NCI-H2029 (cell line): Measurements from ENCODE around the gene ZNF438.

Experiments
- DNase-seq: peaks from one replicate; lab custom pipeline; 2025; lab: John Stamatoyannopoulos, UW

Gene ZNF438

GRCh38 chr10:30878920-30879319, 152.7 kb downstream of the ZNF438 start:
- DNase-seq, result no peak

DNA sequence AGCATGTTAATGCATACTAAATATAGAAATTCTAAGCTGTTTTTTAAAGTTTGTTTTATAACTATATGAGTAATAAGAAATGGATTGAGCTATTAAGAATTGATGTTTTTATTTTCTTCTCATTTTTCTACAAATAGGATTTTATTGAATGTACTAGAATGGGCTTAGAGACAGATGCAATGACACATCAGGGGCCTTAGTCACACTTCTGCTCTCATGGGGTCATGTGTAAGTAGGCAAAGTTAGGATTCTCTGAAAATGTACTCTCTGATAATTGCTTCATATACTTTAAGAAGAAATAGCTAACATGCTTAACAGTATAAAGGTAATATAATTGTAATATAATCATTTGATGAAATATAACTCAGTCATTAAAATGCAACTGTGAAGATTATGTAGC, 154.6 kb downstream of the ZNF438 start:
- DNase-seq, result no peak

- DNase-seq, result no peak
Measured at GRCh38 chr10:30873411-30873810, 158.3 kb downstream of the ZNF438 start.

DNA sequence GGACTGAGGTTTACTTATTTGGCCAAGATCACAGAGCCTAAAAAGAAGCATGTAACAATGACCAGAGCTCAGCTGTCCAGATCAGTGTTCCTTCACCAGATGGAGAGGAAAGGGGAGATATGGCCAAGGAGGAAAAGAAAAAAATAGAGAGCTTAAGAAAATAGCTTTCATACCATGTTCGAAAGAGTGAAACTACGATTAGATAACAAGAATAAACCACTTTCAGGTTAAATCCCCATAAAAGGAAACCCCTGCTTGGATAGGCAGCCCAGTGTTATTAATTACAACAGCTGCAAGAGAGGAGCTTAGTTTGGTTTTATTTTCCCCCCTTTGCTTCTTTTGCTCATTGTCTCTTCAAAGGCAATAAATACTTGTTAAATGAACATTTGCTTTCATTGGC, 160.8 kb downstream of the ZNF438 start:
- no peak for DNase-seq

DNA sequence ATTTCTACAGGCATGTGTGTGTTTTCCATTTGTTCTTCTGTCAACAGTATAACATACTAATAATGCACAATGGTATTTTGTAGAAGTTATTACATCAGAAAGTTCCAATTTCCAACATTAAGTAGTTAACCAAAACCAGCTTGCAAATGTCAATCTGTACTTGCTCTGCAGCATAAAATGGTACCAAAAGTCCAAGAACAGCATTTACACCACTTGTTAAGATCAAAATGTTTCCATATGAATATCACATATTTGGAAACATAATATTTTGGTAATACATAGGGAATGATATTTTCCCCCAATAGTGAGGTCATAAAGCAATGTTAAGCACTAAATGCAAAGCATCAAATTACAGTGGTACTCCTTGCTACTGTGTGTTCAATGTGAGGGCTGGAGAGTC, 162.1 kb downstream of the ZNF438 start:
- DNase-seq, result no peak

- DNase-seq, result no peak
Measured at GRCh38 chr10:30868611-30869010, 163.1 kb downstream of the ZNF438 start.

DNA sequence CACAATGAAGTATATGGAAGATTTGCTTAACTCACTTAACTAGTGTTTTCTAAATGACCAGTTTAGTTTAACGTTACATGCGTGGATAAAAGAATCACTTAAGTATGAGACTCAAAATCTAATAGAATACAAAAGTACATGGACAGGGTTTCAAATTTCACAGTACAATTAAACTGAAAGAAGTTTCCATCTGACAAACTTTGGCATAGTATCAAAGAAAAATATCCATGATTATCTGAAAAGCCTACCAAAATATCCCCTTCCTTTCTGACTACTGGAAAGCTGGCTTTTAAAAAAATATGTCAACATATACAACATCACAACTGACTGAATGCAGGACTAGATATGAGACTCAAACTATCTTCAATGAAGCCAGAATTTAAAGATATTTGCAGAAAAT, 164.8 kb downstream of the ZNF438 start:
- no peak for DNase-seq

GRCh38 chr10:30865141-30865926, 166.3 kb downstream of the ZNF438 start:
- no peak for DNase-seq

DNA sequence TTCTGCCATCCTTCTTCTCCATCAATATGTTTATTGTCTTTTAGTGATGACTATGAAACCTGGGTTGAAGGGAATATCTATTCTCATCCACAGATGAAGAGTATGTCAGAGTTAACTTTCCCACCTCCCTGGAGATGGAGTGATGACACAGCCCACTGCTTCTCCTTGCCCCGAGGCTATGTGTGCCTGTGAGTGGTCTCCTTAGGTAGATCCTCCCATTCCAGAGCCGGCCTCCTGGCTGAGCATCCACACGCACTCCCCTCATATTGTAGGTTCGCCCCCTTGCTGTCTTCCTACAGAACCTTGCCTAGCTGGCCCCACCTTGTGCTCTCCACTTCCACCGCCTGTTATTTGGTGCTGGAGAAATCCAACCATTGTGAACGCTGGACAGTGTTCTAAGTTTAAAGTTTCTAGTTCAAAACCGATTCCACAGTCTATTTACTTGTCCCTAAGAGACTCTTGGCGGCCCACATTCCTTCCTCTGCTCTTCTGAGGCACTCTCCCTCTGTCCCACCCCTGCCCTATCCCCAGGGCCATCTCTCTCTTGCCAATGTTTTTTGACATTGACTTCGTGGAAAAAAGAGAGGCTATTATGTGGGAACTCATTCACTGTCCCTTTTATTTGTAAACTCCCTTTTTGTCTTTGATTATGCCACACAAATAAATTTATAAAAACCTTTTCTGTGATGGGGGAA, 168.0 kb downstream of the ZNF438 start:
- no peak for DNase-seq

GRCh38 chr10:30862486-30862885, 169.2 kb downstream of the ZNF438 start:
- no peak for DNase-seq

- DNase-seq, result no peak
Measured at GRCh38 chr10:30861976-30862375, 169.7 kb downstream of the ZNF438 start.

DNA sequence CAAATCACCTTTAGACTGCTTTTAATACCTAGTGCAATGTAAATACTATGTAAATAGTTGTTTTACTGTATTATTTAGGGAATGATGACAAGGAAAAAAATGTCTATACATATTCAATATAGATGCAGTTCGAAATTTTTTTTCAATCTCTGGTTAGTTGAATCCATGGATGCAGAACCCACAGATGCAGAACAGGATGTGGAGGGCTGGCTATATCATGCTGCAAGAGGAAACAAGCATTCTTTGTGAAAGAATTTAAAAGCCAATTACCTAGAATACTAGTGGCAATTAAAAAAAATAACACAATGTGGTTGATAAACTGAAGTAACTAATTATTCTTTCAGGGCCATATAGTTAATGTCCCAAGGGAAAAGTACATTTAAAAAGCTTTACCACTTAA, 170.4 kb downstream of the ZNF438 start:
- no peak for DNase-seq

DNA sequence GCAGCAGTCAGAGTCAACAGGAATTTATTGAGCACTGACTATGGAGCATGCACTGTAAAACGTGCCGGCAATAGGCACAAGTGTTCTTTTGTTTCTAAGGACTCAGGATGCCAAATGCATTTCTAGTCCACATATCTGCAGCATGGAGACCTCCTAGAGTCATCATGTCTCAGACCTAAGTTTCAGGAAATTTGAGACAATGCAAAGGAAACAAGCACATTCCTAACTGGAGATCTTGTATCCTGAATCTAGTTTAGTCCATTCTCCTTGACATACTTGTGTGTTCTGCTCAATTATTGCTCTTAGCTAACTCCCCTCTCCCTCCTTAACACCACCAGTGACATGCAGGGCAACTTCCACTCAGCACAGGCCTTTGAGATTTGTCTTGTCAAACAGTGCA, 173.2 kb downstream of the ZNF438 start:
- no peak for DNase-seq

- DNase-seq, result no peak
Measured at GRCh38 chr10:30857803-30858202, 173.9 kb downstream of the ZNF438 start.

DNA sequence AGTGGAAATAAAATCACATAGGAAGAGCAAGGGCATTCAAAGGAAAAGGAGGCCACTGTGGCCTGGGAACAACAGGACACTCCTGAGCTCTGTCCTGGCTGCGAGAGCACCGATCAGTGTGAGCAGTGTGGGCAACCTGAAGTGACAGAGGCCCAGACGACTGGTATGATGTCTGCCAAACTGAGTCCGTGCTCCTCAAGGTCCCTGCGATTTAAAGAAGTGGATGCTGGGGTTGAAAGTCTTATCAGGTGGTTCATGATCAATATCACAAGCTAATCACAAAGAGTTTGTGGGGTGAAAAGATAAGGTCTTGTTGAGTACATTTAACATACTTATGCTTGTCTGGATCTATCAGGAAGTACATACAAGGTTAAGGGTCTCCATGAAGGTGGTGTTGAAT, 176.5 kb downstream of the ZNF438 start:
- no peak for DNase-seq

GRCh38 chr10:30854656-30855055, 177.0 kb downstream of the ZNF438 start:
- no peak for DNase-seq

DNA sequence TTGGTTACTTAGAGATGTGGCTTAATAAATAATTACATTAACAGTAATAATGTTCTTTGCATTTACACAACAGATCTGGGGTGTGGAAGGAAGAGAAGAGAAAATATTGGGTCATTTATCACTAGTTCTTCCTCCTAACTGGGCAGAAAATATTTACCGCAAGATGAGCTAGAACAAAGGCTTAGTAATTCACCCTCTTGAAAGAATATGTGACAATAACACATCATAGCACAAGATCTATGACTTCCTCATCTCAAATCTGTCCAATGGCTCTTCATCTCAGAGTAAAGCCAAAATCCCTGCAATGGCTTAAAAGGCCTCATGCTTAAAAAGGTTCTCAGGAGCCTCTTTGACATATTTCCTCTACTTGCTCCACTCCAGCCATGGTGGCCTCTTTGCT, 178.6 kb downstream of the ZNF438 start:
- no peak for DNase-seq

DNA sequence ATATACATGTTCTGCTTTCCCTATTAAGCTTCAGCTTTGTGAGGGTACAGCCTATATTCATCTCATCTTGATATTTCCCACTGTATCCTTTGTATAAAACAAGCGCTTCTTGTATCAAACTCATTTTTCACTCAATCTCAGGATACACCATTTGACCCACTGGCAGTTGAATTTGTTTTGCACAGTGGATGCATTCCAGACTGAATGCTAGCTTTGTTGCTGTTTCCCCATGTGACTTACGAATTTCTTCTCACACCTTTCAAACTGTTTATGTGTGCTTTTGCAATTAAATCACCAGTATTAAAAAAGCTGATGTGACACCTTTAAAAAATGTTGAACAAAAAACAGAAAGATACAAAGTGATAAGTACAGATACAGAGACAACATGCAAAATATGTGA, 180.9 kb downstream of the ZNF438 start:
- no peak for DNase-seq

DNA sequence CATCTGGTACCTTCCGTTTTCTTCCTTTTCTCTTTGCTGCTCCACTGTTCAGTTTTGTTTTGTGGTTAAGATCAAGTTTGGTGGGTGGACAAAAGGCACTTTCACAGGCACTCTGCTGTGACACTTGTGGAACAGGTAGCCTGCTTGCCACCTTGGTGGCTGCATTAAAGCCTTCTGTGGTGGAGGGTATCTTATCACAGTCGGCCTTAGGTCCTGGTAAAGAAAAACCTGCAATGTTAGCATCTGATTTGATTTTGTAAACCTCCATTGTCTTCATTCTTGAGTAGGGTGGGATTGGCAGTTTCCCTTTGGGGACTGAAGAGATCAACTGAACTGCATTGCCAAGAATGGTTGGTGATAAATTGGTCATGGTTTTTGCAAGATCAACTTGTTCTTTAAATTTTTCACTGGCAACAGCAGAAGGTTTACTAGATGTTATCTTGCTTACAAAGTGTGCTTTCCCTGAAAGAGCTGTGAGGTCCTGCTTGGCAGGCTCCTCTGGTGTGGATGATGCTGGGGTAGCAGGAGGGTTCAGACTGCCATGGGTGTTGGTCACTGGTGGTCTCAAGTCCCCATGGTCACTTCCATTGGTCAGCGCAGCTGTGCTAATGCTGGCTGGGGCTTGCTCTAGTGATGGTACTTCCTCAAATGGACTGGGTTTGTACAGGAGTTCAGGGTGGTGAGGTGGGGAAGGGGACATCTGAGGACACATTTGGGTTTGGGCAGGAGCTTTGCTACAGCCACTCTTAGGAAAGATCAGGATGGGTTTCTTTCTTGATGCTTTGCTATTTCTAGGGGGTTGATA, 182.2 kb downstream of the ZNF438 start:
- no peak for DNase-seq

DNA sequence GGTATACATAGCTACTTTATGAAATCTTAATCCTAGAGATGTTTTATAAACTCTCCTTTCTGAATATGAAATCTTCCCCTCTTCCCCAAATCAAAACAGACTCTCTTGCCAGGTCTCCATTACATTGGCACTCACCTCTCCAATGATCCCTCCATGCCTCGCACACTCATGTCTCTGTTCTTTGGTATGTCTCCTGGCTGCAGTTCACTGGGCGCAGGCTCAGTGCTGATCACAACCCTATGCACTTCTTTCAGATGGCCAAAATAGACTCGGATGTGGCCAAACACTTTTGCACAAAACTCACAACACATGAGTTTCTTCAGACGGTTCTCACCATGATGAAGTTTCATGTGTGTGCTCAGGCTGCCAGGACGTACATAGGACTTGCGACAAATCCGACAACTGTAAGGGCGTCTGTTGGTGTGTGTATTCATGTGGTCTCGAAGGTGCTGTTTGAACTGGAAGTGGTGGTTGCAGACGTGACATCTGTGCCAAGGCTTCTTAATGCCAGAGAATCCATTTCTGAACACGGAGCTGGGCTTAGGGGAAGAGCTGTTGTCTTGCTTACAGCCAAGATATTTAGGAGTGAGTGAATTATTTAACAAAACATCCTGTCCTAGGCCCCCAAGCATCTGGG, 183.2 kb downstream of the ZNF438 start:
- no peak for DNase-seq

GRCh38 chr10:30847642-30848041, 184.0 kb downstream of the ZNF438 start:
- DNase-seq, result no peak

- no peak for DNase-seq
Measured at GRCh38 chr10:30847199-30847598, 184.5 kb downstream of the ZNF438 start.
